T-helper 17 cell (primary cell): ENCODE results near the gene PRKG1. TPM values are rescaled to one million over a fixed set of nuclear protein-coding genes. Genes with fewer than 3 reads are reported as not detected.

Source experiments
- ATAC-seq: fragments of 150-1000 bp; cut with Tn5 transposase; 2 replicates; pipeline ENCODE4 v1.10.0; 2021; ENCODE audit warnings: mild to moderate bottlenecking, moderate library complexity
- DNase-seq, 3 donors: peaks; one replicate each; pipeline versions ENCODE4 v3.0.0 to v3.0.0-alpha.2; 2020 to 2021
- H3K9me3 ChIP-seq: one replicate; pipeline ENCODE4 v1.7.0; 2013; ENCODE audit warnings: low read length, mild to moderate bottlenecking; ENCODE audit not compliant: control insufficient read depth, poor library complexity, severe bottlenecking
- H3K27ac Mint-ChIP-seq: one replicate; pipeline ENCODE4 v1.8.0; 2022; ENCODE audit warnings: mild to moderate bottlenecking, moderate library complexity, mixed read lengths
- H3K27me3 Mint-ChIP-seq: one replicate; pipeline ENCODE4 v1.8.0; 2022; ENCODE audit warnings: mixed read lengths
- H3K36me3 Mint-ChIP-seq: one replicate; pipeline ENCODE4 v1.8.0; 2022; ENCODE audit warnings: low read depth, mixed read lengths
- H3K4me1 Mint-ChIP-seq: one replicate; pipeline ENCODE4 v1.8.0; 2022; ENCODE audit warnings: mild to moderate bottlenecking, mixed read lengths
- H3K4me3 Mint-ChIP-seq: one replicate; pipeline ENCODE4 v1.8.0; 2022; ENCODE audit warnings: mild to moderate bottlenecking, moderate library complexity, mixed read lengths
- total RNA-seq, 4 donors: library from RNA in 2 of 4; stranded (reverse) in 2 of 4; gene quantifications; one replicate each; pipeline ENCODE4 v1.2.3 and lab custom pipeline; 2022 to 2026

PRKG1 gene
- total RNA-seq, 2 donors from 2014 or later: 0.27 to 4.1 TPM

DNA sequence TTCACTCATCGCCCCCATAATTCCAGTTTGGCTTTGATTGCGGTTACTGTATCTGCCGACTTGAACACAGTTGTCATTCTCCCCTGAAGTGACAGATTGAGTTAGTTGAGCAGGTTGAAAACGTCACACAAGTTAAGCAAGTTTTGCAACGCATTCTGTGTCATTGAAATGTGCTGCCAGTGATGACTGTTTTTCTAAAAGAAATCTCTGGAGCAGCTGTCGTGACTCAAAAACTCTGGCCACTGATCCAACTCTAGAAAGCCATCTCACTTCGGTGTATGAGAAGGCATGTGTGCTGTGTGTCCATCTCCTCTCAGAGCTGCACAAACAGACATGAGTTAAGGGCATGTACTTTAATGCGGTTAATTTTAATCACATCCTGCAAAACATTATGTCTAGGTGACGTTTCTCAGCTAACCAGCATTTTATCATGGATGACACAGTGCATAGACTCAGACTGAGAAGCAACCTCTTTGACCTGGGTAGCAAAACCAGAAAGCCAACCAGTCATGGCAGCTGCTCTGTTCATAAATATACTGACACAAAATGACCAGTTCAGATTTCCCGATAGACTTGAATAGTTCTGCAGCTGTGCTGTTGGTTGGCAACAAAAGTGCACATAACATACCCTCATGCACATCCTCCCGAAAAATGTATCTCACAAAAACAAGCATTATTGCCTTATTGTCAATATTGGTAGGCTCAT is 555.8 kb downstream of the PRKG1 start:
- H3K9me3 ChIP-seq: no peaks in the 10 kb centered on the region
- no peak for ATAC-seq
- H3K27me3 Mint-ChIP-seq: peaks cover 11% of the 10 kb centered on the region
- no peak for DNase-seq
- no peak overlapping the region for H3K4me3 Mint-ChIP-seq
- H3K4me1 Mint-ChIP-seq: no peaks in the 10 kb centered on the region
- H3K36me3 Mint-ChIP-seq: no peaks in the 10 kb centered on the region
- H3K27ac Mint-ChIP-seq: no peak overlapping the region

DNA sequence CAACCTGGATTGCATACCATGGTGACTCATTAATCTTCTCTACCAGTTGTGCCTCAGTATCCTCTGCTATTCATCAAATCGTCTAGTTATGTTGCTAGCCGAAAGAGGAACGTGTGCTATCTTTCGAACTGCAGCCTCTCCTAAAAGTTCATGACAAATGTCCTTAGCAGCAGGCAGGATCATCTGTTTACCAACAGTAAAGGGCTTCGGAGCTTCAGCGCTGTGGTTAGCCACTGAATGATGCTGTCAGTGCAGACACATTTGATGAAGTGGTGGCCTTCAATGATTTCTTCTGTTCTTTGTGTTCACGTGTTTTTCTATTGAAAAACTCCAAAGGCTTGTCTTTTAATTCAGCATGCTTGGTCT is 556.3 kb downstream of the PRKG1 start:
- H3K9me3 ChIP-seq: no peaks in the 10 kb centered on the region
- DNase-seq (no peak), ATAC-seq (no peak)
- H3K36me3 Mint-ChIP-seq: no peaks in the 10 kb centered on the region
- H3K4me1 Mint-ChIP-seq: no peaks in the 10 kb centered on the region
- no peak overlapping the region for H3K4me3 Mint-ChIP-seq
- H3K27me3 Mint-ChIP-seq: peaks cover 9% of the 10 kb centered on the region
- H3K27ac Mint-ChIP-seq: no peak overlapping the region

GRCh38 chr10:51635436-51635835 is 561.1 kb downstream of the PRKG1 start:
- H3K9me3 ChIP-seq: no peaks in the 10 kb centered on the region
- ATAC-seq (no peak), DNase-seq (no peak)
- no peaks in the 10 kb centered on the region for H3K4me1 Mint-ChIP-seq
- no peak overlapping the region for H3K27ac Mint-ChIP-seq
- peaks cover 13% of the 10 kb centered on the region for H3K27me3 Mint-ChIP-seq
- H3K36me3 Mint-ChIP-seq: no peaks in the 10 kb centered on the region
- H3K4me3 Mint-ChIP-seq: no peak overlapping the region

- no peaks in the 10 kb centered on the region for H3K4me1 Mint-ChIP-seq
- H3K36me3 Mint-ChIP-seq: no peaks in the 10 kb centered on the region
- H3K9me3 ChIP-seq: no peaks in the 10 kb centered on the region
- no peak overlapping the region for H3K27ac Mint-ChIP-seq
- peaks cover 13% of the 10 kb centered on the region for H3K27me3 Mint-ChIP-seq
- ATAC-seq (no peak), DNase-seq (no peak)
- no peak overlapping the region for H3K4me3 Mint-ChIP-seq
Observed at GRCh38 chr10:51638211-51638610, 563.9 kb downstream of the PRKG1 start.

GRCh38 chr10:51638737-51639136 is 564.5 kb downstream of the PRKG1 start:
- H3K36me3 Mint-ChIP-seq: no peaks in the 10 kb centered on the region
- DNase-seq: no peak
- H3K4me3 Mint-ChIP-seq: no peak overlapping the region

DNA sequence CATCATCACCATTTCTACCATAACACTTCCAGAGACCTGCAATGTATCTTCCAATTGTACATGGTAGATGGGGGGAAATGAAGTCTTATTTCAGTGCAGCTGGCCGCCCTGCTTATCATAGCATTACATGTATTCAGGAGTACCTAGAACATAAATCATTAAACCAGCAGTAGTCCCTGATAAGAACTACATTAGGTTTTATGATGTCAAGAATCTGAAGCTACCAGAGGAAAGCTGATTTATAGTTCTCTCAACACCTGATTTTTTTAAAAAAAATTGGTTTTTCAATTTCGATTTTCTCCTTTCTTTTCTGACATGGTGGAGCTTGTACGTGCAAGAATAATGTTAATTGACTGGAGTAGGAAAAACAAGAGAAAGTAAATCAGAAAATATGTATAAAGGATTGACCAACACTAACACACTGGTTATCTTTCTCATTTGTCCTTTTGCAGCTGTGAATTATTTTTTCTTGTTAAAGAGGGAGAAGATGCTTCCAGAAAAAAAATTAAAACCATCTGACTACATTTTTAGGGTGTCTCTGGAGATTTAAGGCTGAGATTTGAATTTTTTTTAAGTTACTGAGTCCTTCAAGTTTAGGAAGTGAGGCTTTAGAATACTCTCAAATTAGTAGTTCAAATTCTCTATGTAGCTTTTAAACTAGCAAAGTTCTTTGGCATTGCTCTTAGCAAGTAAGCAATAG is 566.0 kb downstream of the PRKG1 start:
- no peak for ATAC-seq
- H3K4me3 Mint-ChIP-seq: no peak overlapping the region
- no peak for DNase-seq
- no peaks in the 10 kb centered on the region for H3K4me1 Mint-ChIP-seq
- no peaks in the 10 kb centered on the region for H3K36me3 Mint-ChIP-seq
- no peaks in the 10 kb centered on the region for H3K9me3 ChIP-seq
- peaks cover 22% of the 10 kb centered on the region for H3K27me3 Mint-ChIP-seq
- H3K27ac Mint-ChIP-seq: no peak overlapping the region

More at GRCh38 chr10:51638737-51639136, 564.5 kb downstream of the PRKG1 start:
- H3K4me1 Mint-ChIP-seq: no peaks in the 10 kb centered on the region
- H3K27me3 Mint-ChIP-seq: peaks cover 13% of the 10 kb centered on the region
- H3K9me3 ChIP-seq: no peaks in the 10 kb centered on the region
- no peak overlapping the region for H3K27ac Mint-ChIP-seq
- no peak for ATAC-seq

- ATAC-seq (no peak), DNase-seq (no peak)
- Mint-ChIP-seq H3K4me1 (no peaks in the 10 kb centered on the region), H3K27ac (no peak overlapping the region), H3K36me3 (no peaks in the 10 kb centered on the region), H3K4me3 (no peak overlapping the region), H3K27me3 (peaks cover 13% of the 10 kb centered on the region)
- H3K9me3 ChIP-seq: no peaks in the 10 kb centered on the region
Observed at GRCh38 chr10:51642581-51642980, 568.3 kb downstream of the PRKG1 start.

DNA sequence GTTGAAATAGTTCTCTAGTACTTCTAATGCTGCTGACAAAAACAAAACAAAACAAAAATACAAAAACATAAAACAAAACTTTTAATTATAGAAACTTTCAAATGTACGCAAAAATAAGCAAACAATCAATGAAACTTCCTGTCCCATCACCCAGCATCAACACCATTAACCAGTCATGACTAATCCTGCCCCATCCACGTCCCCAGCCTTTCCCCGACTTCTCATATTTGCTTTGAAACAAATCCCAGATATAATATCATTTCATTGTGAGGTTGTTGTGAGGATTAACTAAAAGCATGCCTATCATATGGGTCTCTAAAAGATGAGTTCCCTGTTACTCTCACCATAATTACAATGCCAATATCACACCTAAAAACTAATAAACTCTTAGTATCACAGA is 569.4 kb downstream of the PRKG1 start:
- ATAC-seq (no peak), DNase-seq (no peak)
- Mint-ChIP-seq H3K4me1 (no peaks in the 10 kb centered on the region), H3K27me3 (peaks cover 9% of the 10 kb centered on the region), H3K4me3 (no peak overlapping the region), H3K36me3 (no peaks in the 10 kb centered on the region), H3K27ac (no peak overlapping the region)
- no peaks in the 10 kb centered on the region for H3K9me3 ChIP-seq

- ATAC-seq: no peak
- Mint-ChIP-seq H3K4me3 (no peak overlapping the region), H3K27ac (no peak overlapping the region), H3K27me3 (peaks cover 14% of the 10 kb centered on the region), H3K4me1 (no peaks in the 10 kb centered on the region), H3K36me3 (no peaks in the 10 kb centered on the region)
- no peaks in the 10 kb centered on the region for H3K9me3 ChIP-seq
- DNase-seq: no peak
Observed at GRCh38 chr10:51649064-51649463, 574.8 kb downstream of the PRKG1 start.

- H3K36me3 Mint-ChIP-seq: no peaks in the 10 kb centered on the region
- peaks cover 9% of the 10 kb centered on the region for H3K27me3 Mint-ChIP-seq
- H3K4me3 Mint-ChIP-seq: no peak overlapping the region
- no peak overlapping the region for H3K27ac Mint-ChIP-seq
- DNase-seq (no peak), ATAC-seq (no peak)
- no peaks in the 10 kb centered on the region for H3K9me3 ChIP-seq
- no peaks in the 10 kb centered on the region for H3K4me1 Mint-ChIP-seq
Observed at GRCh38 chr10:51651063-51651462, 576.8 kb downstream of the PRKG1 start.

DNA sequence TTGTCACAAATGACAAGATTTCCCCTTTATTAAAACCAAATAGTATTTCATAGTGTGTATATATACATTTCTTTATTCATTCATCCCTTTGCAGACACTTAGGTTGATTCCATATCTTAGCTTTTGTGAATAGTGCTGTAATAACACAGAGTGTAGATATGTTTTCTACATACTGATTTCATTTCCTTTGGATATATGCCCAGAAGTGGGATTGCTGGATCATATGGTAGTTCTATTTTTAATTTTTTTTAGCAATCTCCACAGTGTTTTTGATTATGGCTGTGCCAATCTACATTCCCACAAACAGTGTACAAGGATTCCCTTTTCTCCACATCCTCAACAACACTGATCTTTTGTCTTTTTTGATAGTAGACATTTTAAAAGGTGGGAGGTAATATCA is 578.7 kb downstream of the PRKG1 start:
- no peak for DNase-seq
- no peaks in the 10 kb centered on the region for H3K4me1 Mint-ChIP-seq
- no peak overlapping the region for H3K4me3 Mint-ChIP-seq
- H3K27ac Mint-ChIP-seq: peak overlapping the region; percentile 9
- ATAC-seq: no peak
- no peaks in the 10 kb centered on the region for H3K36me3 Mint-ChIP-seq
- peaks cover 28% of the 10 kb centered on the region for H3K27me3 Mint-ChIP-seq
- no peaks in the 10 kb centered on the region for H3K9me3 ChIP-seq

- ATAC-seq (no peak), DNase-seq (no peak)
- H3K4me1 Mint-ChIP-seq: no peaks in the 10 kb centered on the region
- H3K4me3 Mint-ChIP-seq: no peak overlapping the region
- peaks cover 32% of the 10 kb centered on the region for H3K27me3 Mint-ChIP-seq
- H3K9me3 ChIP-seq: no peaks in the 10 kb centered on the region
- no peaks in the 10 kb centered on the region for H3K36me3 Mint-ChIP-seq
- H3K27ac Mint-ChIP-seq: no peak overlapping the region
Observed at GRCh38 chr10:51654918-51655317, 580.6 kb downstream of the PRKG1 start.

GRCh38 chr10:51656503-51656902 is 582.2 kb downstream of the PRKG1 start:
- H3K36me3 Mint-ChIP-seq: no peaks in the 10 kb centered on the region
- no peak overlapping the region for H3K27ac Mint-ChIP-seq
- DNase-seq: no peak
- H3K4me1 Mint-ChIP-seq: no peaks in the 10 kb centered on the region
- no peaks in the 10 kb centered on the region for H3K9me3 ChIP-seq
- no peak overlapping the region for H3K4me3 Mint-ChIP-seq
- ATAC-seq: no peak
- peaks cover 32% of the 10 kb centered on the region for H3K27me3 Mint-ChIP-seq

DNA sequence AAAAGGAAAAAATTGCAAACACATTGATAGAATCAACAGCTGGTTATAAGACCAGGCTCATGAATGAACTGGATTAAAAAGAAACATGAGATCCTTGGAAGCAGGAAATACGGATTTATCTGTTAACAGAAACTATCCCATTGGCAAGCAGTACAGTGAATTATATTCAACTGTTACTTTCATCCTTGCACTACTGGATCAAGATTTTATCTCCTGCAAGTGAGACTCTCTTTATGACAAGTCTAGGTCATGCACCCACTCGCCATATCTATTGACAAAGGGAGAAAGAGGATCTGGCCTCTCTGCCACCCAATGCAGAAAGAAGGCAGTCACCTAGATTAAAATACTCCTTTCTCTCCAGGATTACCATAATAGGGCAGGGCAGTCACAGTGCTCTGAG is 583.7 kb downstream of the PRKG1 start:
- DNase-seq (no peak), ATAC-seq (no peak)
- Mint-ChIP-seq H3K27me3 (peaks cover 28% of the 10 kb centered on the region), H3K27ac (no peak overlapping the region), H3K36me3 (no peaks in the 10 kb centered on the region), H3K4me3 (no peak overlapping the region), H3K4me1 (no peaks in the 10 kb centered on the region)
- no peaks in the 10 kb centered on the region for H3K9me3 ChIP-seq
